ENCODE data around the gene ERC2. TPM values are rescaled to one million over a fixed set of nuclear protein-coding genes. Genes with fewer than 3 reads are reported as not detected.

The ERC2 gene
- total and polyA plus RNA-seq, 2 of the 8 experiments (the other 6 are each of a cell fraction or from before 2014, with no cell fraction given), result 16.4 to 22.8 TPM

DNA sequence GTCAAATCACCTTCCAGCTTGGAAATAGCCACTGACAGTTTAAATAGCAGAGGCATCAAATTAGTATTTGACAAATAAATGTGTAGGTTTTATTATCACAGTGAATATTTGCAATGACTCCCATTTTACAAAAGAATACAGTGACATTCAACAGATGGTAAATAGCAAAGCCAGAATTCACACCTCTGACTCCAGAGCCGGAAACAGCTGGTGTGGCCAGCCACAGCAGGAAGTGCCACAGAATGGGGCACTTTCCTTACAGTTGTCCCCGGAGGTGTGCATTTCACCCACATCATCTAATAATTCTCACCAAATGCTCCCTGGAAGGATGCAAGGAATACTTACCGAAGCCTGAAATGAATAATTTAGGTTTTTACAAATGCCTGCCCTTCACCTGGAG lies 685.5 kb downstream of the ERC2 start (continued):
- TF ChIP-seq, protein P1, sequence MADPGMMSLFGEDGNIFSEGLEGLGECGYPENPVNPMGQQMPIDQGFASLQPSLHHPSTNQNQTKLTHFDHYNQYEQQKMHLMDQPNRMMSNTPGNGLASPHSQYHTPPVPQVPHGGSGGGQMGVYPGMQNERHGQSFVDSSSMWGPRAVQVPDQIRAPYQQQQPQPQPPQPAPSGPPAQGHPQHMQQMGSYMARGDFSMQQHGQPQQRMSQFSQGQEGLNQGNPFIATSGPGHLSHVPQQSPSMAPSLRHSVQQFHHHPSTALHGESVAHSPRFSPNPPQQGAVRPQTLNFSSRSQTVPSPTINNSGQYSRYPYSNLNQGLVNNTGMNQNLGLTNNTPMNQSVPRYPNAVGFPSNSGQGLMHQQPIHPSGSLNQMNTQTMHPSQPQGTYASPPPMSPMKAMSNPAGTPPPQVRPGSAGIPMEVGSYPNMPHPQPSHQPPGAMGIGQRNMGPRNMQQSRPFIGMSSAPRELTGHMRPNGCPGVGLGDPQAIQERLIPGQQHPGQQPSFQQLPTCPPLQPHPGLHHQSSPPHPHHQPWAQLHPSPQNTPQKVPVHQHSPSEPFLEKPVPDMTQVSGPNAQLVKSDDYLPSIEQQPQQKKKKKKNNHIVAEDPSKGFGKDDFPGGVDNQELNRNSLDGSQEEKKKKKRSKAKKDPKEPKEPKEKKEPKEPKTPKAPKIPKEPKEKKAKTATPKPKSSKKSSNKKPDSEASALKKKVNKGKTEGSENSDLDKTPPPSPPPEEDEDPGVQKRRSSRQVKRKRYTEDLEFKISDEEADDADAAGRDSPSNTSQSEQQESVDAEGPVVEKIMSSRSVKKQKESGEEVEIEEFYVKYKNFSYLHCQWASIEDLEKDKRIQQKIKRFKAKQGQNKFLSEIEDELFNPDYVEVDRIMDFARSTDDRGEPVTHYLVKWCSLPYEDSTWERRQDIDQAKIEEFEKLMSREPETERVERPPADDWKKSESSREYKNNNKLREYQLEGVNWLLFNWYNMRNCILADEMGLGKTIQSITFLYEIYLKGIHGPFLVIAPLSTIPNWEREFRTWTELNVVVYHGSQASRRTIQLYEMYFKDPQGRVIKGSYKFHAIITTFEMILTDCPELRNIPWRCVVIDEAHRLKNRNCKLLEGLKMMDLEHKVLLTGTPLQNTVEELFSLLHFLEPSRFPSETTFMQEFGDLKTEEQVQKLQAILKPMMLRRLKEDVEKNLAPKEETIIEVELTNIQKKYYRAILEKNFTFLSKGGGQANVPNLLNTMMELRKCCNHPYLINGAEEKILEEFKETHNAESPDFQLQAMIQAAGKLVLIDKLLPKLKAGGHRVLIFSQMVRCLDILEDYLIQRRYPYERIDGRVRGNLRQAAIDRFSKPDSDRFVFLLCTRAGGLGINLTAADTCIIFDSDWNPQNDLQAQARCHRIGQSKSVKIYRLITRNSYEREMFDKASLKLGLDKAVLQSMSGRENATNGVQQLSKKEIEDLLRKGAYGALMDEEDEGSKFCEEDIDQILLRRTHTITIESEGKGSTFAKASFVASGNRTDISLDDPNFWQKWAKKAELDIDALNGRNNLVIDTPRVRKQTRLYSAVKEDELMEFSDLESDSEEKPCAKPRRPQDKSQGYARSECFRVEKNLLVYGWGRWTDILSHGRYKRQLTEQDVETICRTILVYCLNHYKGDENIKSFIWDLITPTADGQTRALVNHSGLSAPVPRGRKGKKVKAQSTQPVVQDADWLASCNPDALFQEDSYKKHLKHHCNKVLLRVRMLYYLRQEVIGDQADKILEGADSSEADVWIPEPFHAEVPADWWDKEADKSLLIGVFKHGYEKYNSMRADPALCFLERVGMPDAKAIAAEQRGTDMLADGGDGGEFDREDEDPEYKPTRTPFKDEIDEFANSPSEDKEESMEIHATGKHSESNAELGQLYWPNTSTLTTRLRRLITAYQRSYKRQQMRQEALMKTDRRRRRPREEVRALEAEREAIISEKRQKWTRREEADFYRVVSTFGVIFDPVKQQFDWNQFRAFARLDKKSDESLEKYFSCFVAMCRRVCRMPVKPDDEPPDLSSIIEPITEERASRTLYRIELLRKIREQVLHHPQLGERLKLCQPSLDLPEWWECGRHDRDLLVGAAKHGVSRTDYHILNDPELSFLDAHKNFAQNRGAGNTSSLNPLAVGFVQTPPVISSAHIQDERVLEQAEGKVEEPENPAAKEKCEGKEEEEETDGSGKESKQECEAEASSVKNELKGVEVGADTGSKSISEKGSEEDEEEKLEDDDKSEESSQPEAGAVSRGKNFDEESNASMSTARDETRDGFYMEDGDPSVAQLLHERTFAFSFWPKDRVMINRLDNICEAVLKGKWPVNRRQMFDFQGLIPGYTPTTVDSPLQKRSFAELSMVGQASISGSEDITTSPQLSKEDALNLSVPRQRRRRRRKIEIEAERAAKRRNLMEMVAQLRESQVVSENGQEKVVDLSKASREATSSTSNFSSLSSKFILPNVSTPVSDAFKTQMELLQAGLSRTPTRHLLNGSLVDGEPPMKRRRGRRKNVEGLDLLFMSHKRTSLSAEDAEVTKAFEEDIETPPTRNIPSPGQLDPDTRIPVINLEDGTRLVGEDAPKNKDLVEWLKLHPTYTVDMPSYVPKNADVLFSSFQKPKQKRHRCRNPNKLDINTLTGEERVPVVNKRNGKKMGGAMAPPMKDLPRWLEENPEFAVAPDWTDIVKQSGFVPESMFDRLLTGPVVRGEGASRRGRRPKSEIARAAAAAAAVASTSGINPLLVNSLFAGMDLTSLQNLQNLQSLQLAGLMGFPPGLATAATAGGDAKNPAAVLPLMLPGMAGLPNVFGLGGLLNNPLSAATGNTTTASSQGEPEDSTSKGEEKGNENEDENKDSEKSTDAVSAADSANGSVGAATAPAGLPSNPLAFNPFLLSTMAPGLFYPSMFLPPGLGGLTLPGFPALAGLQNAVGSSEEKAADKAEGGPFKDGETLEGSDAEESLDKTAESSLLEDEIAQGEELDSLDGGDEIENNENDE (IDR thresholded peaks at IDR 0.05; ENCODE audit: insufficient replicate concordance, low read length), result no peak
- TF ChIP-seq RXRA (IDR thresholded peaks at IDR 0.05; ENCODE audit: insufficient read depth, low read depth, low read length) (no peak), EGR1 (IDR thresholded peaks at IDR 0.05; ENCODE audit: borderline replicate concordance, low read depth, low read length) (no peak), TBP (IDR thresholded peaks at IDR 0.05; ENCODE audit: low read depth, low read length) (no peak), CHD1 (IDR thresholded peaks at IDR 0.05; ENCODE audit: low read depth, low read length) (no peak), CTBP2 (IDR thresholded peaks at IDR 0.05; ENCODE audit: borderline replicate concordance, insufficient read depth, insufficient read length, low read length) (no peak)
- TF ChIP-seq, protein P2, sequence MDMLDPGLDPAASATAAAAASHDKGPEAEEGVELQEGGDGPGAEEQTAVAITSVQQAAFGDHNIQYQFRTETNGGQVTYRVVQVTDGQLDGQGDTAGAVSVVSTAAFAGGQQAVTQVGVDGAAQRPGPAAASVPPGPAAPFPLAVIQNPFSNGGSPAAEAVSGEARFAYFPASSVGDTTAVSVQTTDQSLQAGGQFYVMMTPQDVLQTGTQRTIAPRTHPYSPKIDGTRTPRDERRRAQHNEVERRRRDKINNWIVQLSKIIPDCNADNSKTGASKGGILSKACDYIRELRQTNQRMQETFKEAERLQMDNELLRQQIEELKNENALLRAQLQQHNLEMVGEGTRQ (IDR thresholded peaks at IDR 0.05; ENCODE audit: low read length), result no peak
- TF ChIP-seq, protein P3, sequence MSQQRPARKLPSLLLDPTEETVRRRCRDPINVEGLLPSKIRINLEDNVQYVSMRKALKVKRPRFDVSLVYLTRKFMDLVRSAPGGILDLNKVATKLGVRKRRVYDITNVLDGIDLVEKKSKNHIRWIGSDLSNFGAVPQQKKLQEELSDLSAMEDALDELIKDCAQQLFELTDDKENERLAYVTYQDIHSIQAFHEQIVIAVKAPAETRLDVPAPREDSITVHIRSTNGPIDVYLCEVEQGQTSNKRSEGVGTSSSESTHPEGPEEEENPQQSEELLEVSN (IDR thresholded peaks at IDR 0.05), result no peak

Measured in H1 (cell line).